HepG2 (cell line): Measurements from ENCODE around the gene UBE2D4. TPM values are rescaled to one million over a fixed set of nuclear protein-coding genes. Genes with fewer than 3 reads are reported as not detected.

Experiments
- ATAC-seq: fragments of 200-7000 bp; cut with Tn5 transposase; 3 replicates; pipeline ENCODE4 v1.9.1; 2020; ENCODE audit warnings: mild to moderate bottlenecking, moderate library complexity
- BruUV-seq: library from RNA; stranded (reverse); fragments of 400-500 nt; replicated peaks from 2 replicates; lab custom pipeline; 2021; lab: Mats Ljungman, UMichigan
- CTCF ChIA-PET: fragments of 300-600 bp; formaldehyde crosslinking; extraction: SDS; loops from one replicate; lab custom pipeline; 2021; ENCODE audit warnings: low total read pairs, inconsistent platforms, low intra/inter-chr PET ratio; lab: Yijun Ruan, JAX
- POLR2A ChIA-PET: fragments of 350-600 bp; sonication (Branson Sonifier 250); formaldehyde crosslinking; loops from one replicate; lab custom pipeline; 2020; ENCODE audit warnings: antibody characterized with exemption, inconsistent platforms; lab: Yijun Ruan, JAX
- DNase-seq: peaks from one replicate; pipeline ENCODE4 v3.0.0-alpha.2; 2015; ENCODE audit warnings: low spot score
- FAIRE-seq: peaks from 3 replicates; lab custom pipeline; 2011; peaks lifted over from hg19 to GRCh38; lab: Jason Lieb, UNC
- H2AFZ ChIP-seq: one replicate; pipeline ENCODE4 v1.6.1; 2011; ENCODE audit warnings: low read length, inconsistent platforms
- H3K27ac ChIP-seq: fragments of 300-600 bp; 3 replicates; pipeline ENCODE4 v1.8.0; 2011; ENCODE audit warnings: mixed run types, mild to moderate bottlenecking, mixed read lengths, low read length, inconsistent platforms; ENCODE audit not compliant: insufficient read depth; ENCODE audit errors: extremely low read length
- H3K27me3 ChIP-seq, 2 experiments: fragments of 200-600 bp in 1 of 2; 2 replicates in 1 of 2; 3 replicates in 1 of 2; pipeline versions ENCODE4 v1.6.0 to v1.8.0; 2011; ENCODE audit warnings: low read length in 2 of 2, mild to moderate bottlenecking in 2 of 2, moderate library complexity in 2 of 2, inconsistent platforms in 1 of 2; ENCODE audit not compliant: insufficient read depth in 2 of 2, control insufficient read depth in 1 of 2
- H3K36me3 ChIP-seq, 2 experiments: fragments of 200-600 bp in 1 of 2; replicated peaks in 1 of 2; 2 replicates in 1 of 2; 3 replicates in 1 of 2; pipeline versions ENCODE4 v1.5.1 to v1.8.0; 2011; ENCODE audit warnings: low read length in 2 of 2, inconsistent platforms in 1 of 2; ENCODE audit not compliant: insufficient read depth in 2 of 2, control insufficient read depth in 1 of 2
- H3K4me1 ChIP-seq: 2 replicates; pipeline ENCODE4 v1.5.1; 2012; ENCODE audit warnings: low read length, inconsistent platforms; ENCODE audit not compliant: insufficient read depth
- H3K4me2 ChIP-seq: 2 replicates; pipeline ENCODE4 v1.6.0; 2011; ENCODE audit warnings: low read depth, low read length, inconsistent platforms
- H3K4me3 ChIP-seq, 3 experiments: fragments of 200-600 bp in 1 of 3; sonication (generic), shearing (Covaris generic) in 1 of 3; replicated peaks in 1 of 3; 2 replicates each; pipeline ENCODE4 v1.5.1; 2011 to 2016; ENCODE audit warnings: low read length in 3 of 3, inconsistent platforms in 2 of 3, low read depth in 2 of 3, mild to moderate bottlenecking in 2 of 3, control low read depth in 1 of 3, mixed read lengths in 1 of 3; ENCODE audit not compliant: insufficient read depth in 1 of 3
- H3K79me2 ChIP-seq: one replicate; pipeline ENCODE4 v1.6.1; 2011; ENCODE audit warnings: low read length, inconsistent platforms; ENCODE audit not compliant: insufficient read depth
- H3K9ac ChIP-seq: 2 replicates; pipeline ENCODE4 v1.6.0; 2011; ENCODE audit warnings: mild to moderate bottlenecking, low read depth, low read length, inconsistent platforms; ENCODE audit not compliant: insufficient read depth
- H3K9me3 ChIP-seq: 2 replicates; pipeline ENCODE4 v1.5.1; 2012; ENCODE audit warnings: mild to moderate bottlenecking, low read length
- H4K20me1 ChIP-seq: 2 replicates; pipeline ENCODE4 v1.6.0; 2011; ENCODE audit warnings: inconsistent platforms, mild to moderate bottlenecking, low read length, moderate library complexity; ENCODE audit not compliant: insufficient read depth
- CREB3 ChIP-seq: sonication (generic); formaldehyde crosslinking; IDR thresholded peaks from 2 replicates; pipeline ENCODE4 v1.5.0; 2020; ENCODE audit warnings: missing genetic modification reagents
- FOSL2 ChIP-seq: sonication (generic); formaldehyde crosslinking; IDR thresholded peaks from 2 replicates; pipeline ENCODE4 v1.4.0; 2020; ENCODE audit warnings: missing genetic modification reagents
- GPBP1L1 ChIP-seq: sonication (generic); formaldehyde crosslinking; IDR thresholded peaks from 2 replicates; pipeline ENCODE4 v1.5.0; 2020; ENCODE audit warnings: mild to moderate bottlenecking, missing genetic modification reagents
- HIVEP1 ChIP-seq: sonication (generic); formaldehyde crosslinking; IDR thresholded peaks from 2 replicates; pipeline ENCODE4 v1.4.0; 2020; ENCODE audit warnings: mild to moderate bottlenecking, missing genetic modification reagents
- HNRNPK ChIP-seq: fragments of 200-400 bp; formaldehyde crosslinking; IDR thresholded peaks from 2 replicates; pipeline ENCODE4 v1.6.1; 2018; ENCODE audit warnings: low read length, low read depth, moderate library complexity, mild to moderate bottlenecking; ENCODE audit not compliant: poor library complexity, severe bottlenecking
- JARID2 ChIP-seq: sonication (generic); formaldehyde crosslinking; IDR thresholded peaks from 2 replicates; pipeline ENCODE4 v1.8.1; 2023; ENCODE audit warnings: missing genetic modification reagents, inconsistent platforms; ENCODE audit not compliant: insufficient replicate concordance
- NCOA2 ChIP-seq: sonication (generic); formaldehyde crosslinking; IDR thresholded peaks from 2 replicates; pipeline ENCODE4 v1.8.0; 2022; ENCODE audit warnings: inconsistent platforms
- REL ChIP-seq: sonication (generic); formaldehyde crosslinking; conservative IDR thresholded peaks from 2 replicates; pipeline ENCODE4 v1.8.0; 2022; ENCODE audit warnings: mild to moderate bottlenecking, missing genetic modification reagents, moderate library complexity
- RERE ChIP-seq: IDR thresholded peaks from 2 replicates; pipeline ENCODE4 v1.6.1; 2016; ENCODE audit warnings: low read depth, missing genetic modification reagents, missing compliant biosample characterization
- SP5 ChIP-seq: IDR thresholded peaks from 2 replicates; pipeline ENCODE4 v1.6.1; 2016; ENCODE audit warnings: low read depth, borderline replicate concordance
- YEATS4 ChIP-seq: sonication (generic); formaldehyde crosslinking; IDR thresholded peaks from 2 replicates; pipeline ENCODE4 v1.4.0; 2020; ENCODE audit warnings: missing genetic modification reagents, borderline replicate concordance
- ZNF710 ChIP-seq: sonication (generic); formaldehyde crosslinking; IDR thresholded peaks from 2 replicates; pipeline ENCODE4 v1.5.0; 2020; ENCODE audit warnings: mild to moderate bottlenecking, missing genetic modification reagents, borderline replicate concordance
- ZNF883 ChIP-seq: sonication (generic); formaldehyde crosslinking; IDR thresholded peaks from 2 replicates; pipeline ENCODE4 v1.5.1; 2020; ENCODE audit warnings: mild to moderate bottlenecking, missing genetic modification reagents; ENCODE audit errors: not compliant biosample characterization
- WGBS: methylation state at CpG from one replicate; pipeline ENCODE4 v1.1.6; 2017; ENCODE audit warnings: low lambda C conversion rate; 5-methylcytosine and 5-hydroxymethylcytosine counted together
- in situ Hi-C: cut with HindIII; loops from 2 replicates; pipeline ENCODE4 v1.10.0; 2017; ENCODE audit warnings: low pct_unique_long_range_greater_than_20kb; ENCODE audit not compliant: extremely low pct_ligation_motif_present
- intact Hi-C: fragments of 100-400 bp; cut with micrococcal nuclease; formaldehyde crosslinking; loops from one replicate; pipeline ENCODE4 v1.10.0; 2022; ENCODE audit not compliant: unreplicated experiment
- polyA plus RNA-seq, 8 experiments: library from polyadenylated mRNA; depleted of rRNA in 3 of 8; stranded (reverse) in 7 of 8; unstranded in 1 of 8; fragments of >200 nt; fragmentation: Illumina TruSeq in 4 of 8; extraction: Trizol in 4 of 8; gene quantifications; 2 replicates each; pipeline versions ENCODE4 v1.2.1 to v1.2.3, GENCODE V29; 2011 to 2016; ENCODE audit warnings: low read depth in 4 of 8, missing spikeins in 1 of 8, mixed read lengths in 1 of 8; ENCODE audit not compliant: insufficient read depth in 1 of 8
- total RNA-seq, 5 experiments: library from RNA; depleted of rRNA; stranded (reverse); fragments of >200 nt; fragmentation: Illumina TruSeq; extraction: Trizol; gene quantifications; 2 replicates each; pipeline ENCODE4 v1.2.3, GENCODE V29; 2016; ENCODE audit warnings: low read depth in 1 of 5

Gene UBE2D4
- total and polyA plus RNA-seq, 2 of the 13 experiments (the other 11 are each of a cell fraction or from before 2014, with no cell fraction given) = 9.9 to 16.0 TPM

GRCh38 chr7:43977525-43977924 is 51.3 kb downstream of the UBE2D4 start:
- no peak overlapping the region for H3K4me3 ChIP-seq
- no peak overlapping the region for H3K9ac ChIP-seq
- no TSS peak for BruUV-seq
- DNase-seq = no peak
- ATAC-seq = no peak
- ChIA-PET POLR2A (no interaction called here), CTCF (no interaction called here)
- in situ Hi-C loops (no loop called here), intact Hi-C loops (no loop called here)
- no peak for FAIRE-seq
- H3K4me2 ChIP-seq = no peak overlapping the region
- no peak overlapping the region for H3K27ac ChIP-seq
- H3K9me3 ChIP-seq = no peaks in the 10 kb centered on the region
- no peaks in the 10 kb centered on the region for H3K27me3 ChIP-seq
- no peaks in the 10 kb centered on the region for H3K79me2 ChIP-seq
- H4K20me1 ChIP-seq = no peaks in the 10 kb centered on the region
- TF ChIP-seq FOSL2 (CRISPR knock-in tag) = no peak
- TF ChIP-seq ZNF883 (CRISPR knock-in tag) = no peak
- no peak for TF ChIP-seq NCOA2
- no peak for TF ChIP-seq HNRNPK
- no peak for TF ChIP-seq GPBP1L1 (CRISPR knock-in tag)
- no peak for TF ChIP-seq SP5 (CRISPR knock-in tag)
- no peak for TF ChIP-seq ZNF710
- no peak for TF ChIP-seq YEATS4 (CRISPR knock-in tag)
- no peak for TF ChIP-seq CREB3 (CRISPR knock-in tag)
- no peak for TF ChIP-seq REL (CRISPR knock-in tag)
- TF ChIP-seq JARID2 (CRISPR knock-in tag) = no peak
- no peak for TF ChIP-seq RERE
- no peak for TF ChIP-seq HIVEP1 (CRISPR knock-in tag)
- 91% methylated on average over 1 of the region's 1 CpG for WGBS
- H3K36me3 ChIP-seq = no peaks in the 10 kb centered on the region
- no peaks in the 10 kb centered on the region for H3K4me1 ChIP-seq
- H2AFZ ChIP-seq = no peak overlapping the region
